Ovary (tissue), 3 donors: ENCODE measurements around the gene PARVA.

Experiments
- POLR2A ChIP-seq: fragments of 450-650 bp; IDR thresholded peaks from one replicate; pipeline ENCODE4 v1.6.1; 2017; ENCODE audit warnings: antibody characterized with exemption, mild to moderate bottlenecking, moderate library complexity
- TF ChIP-seq, protein P1 (sequence below), 3 donors: fragments of 450-650 bp in 2 of 3; fragments of 200-600 bp in 1 of 3; IDR thresholded peaks; one replicate each; pipeline versions ENCODE4 v1.5.1 to v1.8.0; 2016 to 2022; ENCODE audit warnings: antibody characterized with exemption in 3 of 3, mild to moderate bottlenecking in 1 of 3
- donor health status: DM: no; HTN: no; CAD: no.

GRCh38 chr11:12331239-12331874 is 46.0 kb upstream of the PARVA start:
- TF ChIP-seq, protein P1, sequence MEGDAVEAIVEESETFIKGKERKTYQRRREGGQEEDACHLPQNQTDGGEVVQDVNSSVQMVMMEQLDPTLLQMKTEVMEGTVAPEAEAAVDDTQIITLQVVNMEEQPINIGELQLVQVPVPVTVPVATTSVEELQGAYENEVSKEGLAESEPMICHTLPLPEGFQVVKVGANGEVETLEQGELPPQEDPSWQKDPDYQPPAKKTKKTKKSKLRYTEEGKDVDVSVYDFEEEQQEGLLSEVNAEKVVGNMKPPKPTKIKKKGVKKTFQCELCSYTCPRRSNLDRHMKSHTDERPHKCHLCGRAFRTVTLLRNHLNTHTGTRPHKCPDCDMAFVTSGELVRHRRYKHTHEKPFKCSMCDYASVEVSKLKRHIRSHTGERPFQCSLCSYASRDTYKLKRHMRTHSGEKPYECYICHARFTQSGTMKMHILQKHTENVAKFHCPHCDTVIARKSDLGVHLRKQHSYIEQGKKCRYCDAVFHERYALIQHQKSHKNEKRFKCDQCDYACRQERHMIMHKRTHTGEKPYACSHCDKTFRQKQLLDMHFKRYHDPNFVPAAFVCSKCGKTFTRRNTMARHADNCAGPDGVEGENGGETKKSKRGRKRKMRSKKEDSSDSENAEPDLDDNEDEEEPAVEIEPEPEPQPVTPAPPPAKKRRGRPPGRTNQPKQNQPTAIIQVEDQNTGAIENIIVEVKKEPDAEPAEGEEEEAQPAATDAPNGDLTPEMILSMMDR (IDR thresholded peaks at IDR 0.05) = peak; percentile 57 to 86 (median 85)
- TF ChIP-seq POLR2A = no peak
